Cardiac muscle cell (in vitro differentiated cells and primary cell): ENCODE measurements around the gene HOXA4. TPM values are rescaled to one million over a fixed set of nuclear protein-coding genes. Genes with fewer than 3 reads are reported as not detected.

Source experiments
- DNase-seq, 2 donors: peaks; one replicate each; pipeline versions ENCODE4 v3.0.0 to v3.0.0-alpha.2; 2010 to 2017; ENCODE audit warnings: low read depth in 1 of 2, low spot score in 1 of 2
- H3K27ac ChIP-seq: fragments of 200-600 bp; sonication (generic); 2 replicates; pipeline ENCODE4 v1.5.1; 2016
- H3K27me3 ChIP-seq: fragments of 200-600 bp; sonication (generic); 2 replicates; pipeline ENCODE4 v1.6.0; 2016; ENCODE audit warnings: control low read depth
- H3K36me3 ChIP-seq: fragments of 200-600 bp; sonication (generic); 2 replicates; pipeline ENCODE4 v1.5.1; 2016; ENCODE audit warnings: control low read depth
- H3K4me1 ChIP-seq: fragments of 200-600 bp; sonication (generic); 2 replicates; pipeline ENCODE4 v1.8.1; 2017; ENCODE audit warnings: low read depth, mild to moderate bottlenecking, mixed run types
- H3K4me3 ChIP-seq: fragments of 200-600 bp; sonication (generic); 2 replicates; pipeline ENCODE4 v1.5.1; 2016; ENCODE audit warnings: mild to moderate bottlenecking
- H3K9me3 ChIP-seq: fragments of 200-600 bp; sonication (generic); 2 replicates; pipeline ENCODE4 v1.5.1; 2017; ENCODE audit warnings: low read depth, mild to moderate bottlenecking, control low read depth
- polyA plus RNA-seq: library from polyadenylated mRNA; unstranded; fragments of >200 nt; fragmentation: Nextera tagmentation; extraction: Ambion mirVana; gene quantifications from 2 replicates; pipeline ENCODE4 v1.2.1, GENCODE V29; 2016
- total RNA-seq: library from RNA; depleted of rRNA; stranded (reverse); fragments of >200 nt; gene quantifications from 2 replicates; pipeline ENCODE4 v1.2.3, GENCODE V29; 2016
- TF ChIP-seq, protein P1 (sequence below): IDR thresholded peaks from 2 replicates; pipeline ENCODE4 v1.5.1; 2012; ENCODE audit warnings: low read depth, mild to moderate bottlenecking, low read length

HOXA4 gene
- total and polyA plus RNA-seq, 2 experiments from 2014 or later = 0.46 TPM; not detected in 1

DNA sequence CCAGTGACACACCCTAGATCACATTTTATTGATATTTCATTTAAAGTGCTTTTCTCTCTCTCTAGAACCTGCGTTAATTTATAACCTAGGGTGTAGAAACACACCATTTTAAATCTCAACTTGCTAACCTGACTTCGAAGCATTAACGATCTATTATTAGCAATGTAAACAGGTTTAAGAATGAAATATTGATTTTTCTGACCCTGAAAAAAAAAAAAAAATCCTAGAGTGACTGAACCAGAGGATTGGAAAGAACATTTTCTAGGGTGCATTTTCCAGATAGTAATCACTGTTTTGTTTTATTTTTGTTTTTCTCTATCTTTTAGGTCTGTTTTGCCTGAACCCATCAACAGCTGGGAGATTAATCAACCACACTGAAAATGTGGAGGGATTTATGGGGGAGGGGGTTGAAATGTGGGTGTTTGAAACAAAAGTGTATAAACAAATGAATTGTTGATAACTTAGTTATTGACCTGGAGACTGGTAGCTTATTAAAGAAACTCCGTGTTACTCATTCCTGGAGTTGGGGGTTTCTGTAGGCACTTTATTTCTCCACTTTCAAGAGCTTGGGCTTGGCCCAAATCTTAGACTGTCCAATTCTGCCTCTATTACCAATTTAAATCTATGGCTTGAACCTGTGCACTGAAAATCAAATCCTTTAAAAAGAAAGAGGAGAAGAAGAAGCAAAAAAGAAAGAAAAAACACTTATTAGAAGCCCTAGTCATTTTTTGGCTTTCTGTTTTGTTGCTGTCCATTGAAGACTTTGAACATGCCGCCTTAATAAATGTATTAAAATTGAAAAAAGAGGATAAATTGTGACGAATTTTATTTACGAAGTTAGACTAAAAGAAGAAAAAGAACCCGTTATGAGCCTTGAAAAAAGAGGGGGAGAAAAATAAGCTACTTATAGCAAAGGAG lies 30.8 kb downstream of the HOXA4 start:
- Histone ChIP-seq H3K27me3 (peaks cover 100% of the 10 kb centered on the region), H3K9me3 (no peaks in the 10 kb centered on the region), H3K27ac (no peak overlapping the region), H3K4me3 (no peak overlapping the region), H3K36me3 (no peaks in the 10 kb centered on the region), H3K4me1 (no peaks in the 10 kb centered on the region)
- DNase-seq = no peak
- TF ChIP-seq, protein P1, sequence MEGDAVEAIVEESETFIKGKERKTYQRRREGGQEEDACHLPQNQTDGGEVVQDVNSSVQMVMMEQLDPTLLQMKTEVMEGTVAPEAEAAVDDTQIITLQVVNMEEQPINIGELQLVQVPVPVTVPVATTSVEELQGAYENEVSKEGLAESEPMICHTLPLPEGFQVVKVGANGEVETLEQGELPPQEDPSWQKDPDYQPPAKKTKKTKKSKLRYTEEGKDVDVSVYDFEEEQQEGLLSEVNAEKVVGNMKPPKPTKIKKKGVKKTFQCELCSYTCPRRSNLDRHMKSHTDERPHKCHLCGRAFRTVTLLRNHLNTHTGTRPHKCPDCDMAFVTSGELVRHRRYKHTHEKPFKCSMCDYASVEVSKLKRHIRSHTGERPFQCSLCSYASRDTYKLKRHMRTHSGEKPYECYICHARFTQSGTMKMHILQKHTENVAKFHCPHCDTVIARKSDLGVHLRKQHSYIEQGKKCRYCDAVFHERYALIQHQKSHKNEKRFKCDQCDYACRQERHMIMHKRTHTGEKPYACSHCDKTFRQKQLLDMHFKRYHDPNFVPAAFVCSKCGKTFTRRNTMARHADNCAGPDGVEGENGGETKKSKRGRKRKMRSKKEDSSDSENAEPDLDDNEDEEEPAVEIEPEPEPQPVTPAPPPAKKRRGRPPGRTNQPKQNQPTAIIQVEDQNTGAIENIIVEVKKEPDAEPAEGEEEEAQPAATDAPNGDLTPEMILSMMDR = no peak

DNA sequence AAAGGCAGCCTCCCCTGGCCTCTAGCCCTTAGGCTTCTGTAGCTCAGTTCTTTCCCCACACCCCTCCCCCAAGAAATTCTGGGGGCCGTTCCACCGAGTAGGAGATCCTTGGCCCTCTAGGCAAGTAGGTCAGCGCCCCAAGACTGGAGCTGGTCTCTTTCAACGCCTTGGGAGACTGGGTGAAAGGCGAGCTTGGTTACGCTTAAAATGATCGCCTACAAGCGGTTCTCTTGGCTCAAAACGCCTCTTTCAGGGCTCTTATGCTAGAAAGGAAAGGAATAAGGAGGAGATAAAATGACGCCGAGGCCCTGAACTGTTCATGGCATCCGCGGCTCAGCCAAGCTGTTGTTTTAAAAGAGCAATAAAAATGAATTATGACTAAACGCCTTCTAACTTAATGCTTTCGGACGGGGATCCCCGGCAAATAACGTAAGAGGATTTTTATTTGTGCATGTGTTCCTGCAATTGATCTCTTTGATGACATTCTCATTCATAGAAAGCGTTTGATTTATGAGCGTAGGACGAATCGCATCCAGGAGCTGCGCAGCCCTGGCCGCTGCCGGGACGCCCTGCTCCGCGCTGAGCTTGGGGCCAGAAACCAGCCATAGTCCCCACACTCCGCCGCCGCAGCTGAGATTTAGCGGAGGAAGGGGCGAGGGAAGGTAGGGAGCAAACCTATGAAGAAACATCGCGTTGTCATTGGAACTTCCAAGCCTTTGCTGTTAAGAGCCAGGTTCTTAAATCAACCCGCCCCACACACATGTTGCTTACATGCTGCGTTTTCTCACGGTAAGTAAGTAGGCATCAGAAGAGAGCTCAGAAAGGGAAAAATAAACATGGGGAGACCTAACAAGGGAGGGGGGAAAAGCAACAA lies 31.7 kb downstream of the HOXA4 start:
- Histone ChIP-seq H3K36me3 (no peaks in the 10 kb centered on the region), H3K4me1 (no peaks in the 10 kb centered on the region), H3K4me3 (no peak overlapping the region), H3K27me3 (peaks cover 100% of the 10 kb centered on the region), H3K27ac (no peak overlapping the region), H3K9me3 (no peaks in the 10 kb centered on the region)
- no peak for DNase-seq
- TF ChIP-seq, protein P1 = no peak

DNA sequence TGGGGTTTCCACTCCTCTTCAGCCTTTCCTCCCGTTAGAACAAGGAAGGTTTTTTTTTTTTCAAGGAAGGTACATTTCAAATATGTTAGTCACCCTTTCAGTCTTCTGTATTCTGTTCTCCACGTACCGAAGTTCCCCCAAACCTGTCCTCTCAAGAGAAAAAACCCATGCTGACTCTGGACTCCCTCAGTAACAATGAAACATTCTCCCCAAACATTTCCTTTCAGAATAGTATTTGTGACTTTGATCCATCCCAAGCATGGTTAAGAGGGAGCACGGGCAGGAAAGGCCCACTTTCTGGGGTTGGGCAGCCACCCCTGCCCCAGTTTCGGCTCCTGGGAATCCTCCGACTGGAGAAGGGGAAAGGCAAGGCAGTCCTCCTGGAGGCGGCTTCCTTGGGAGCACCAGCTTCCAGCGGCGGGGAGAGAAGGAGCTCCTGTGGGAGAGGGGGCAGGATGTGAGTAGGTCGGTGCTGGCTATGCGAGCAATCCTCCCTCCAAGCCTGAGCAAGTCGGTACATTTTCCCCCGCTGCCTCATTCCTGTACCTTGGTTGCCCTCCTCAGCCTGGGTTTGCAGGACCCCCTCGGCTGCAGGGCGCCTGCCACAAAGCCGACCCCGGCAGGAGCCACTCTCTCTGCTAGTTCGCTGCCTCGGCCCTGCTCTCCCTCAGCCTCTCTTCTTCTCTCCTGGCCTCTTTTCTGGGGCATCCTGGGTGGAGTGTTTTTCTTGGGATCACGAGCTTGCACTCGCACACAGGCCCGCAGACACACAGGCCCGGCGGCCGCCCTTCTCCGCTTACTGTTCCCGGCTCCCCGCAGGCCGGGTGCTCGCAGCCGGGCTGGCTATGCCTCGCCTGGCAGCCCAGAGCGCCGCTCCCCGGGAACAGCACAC lies 32.6 kb downstream of the HOXA4 start:
- Histone ChIP-seq H3K9me3 (no peaks in the 10 kb centered on the region), H3K27ac (no peak overlapping the region), H3K36me3 (no peaks in the 10 kb centered on the region), H3K4me3 (no peak overlapping the region), H3K27me3 (peaks cover 100% of the 10 kb centered on the region), H3K4me1 (no peaks in the 10 kb centered on the region)
- TF ChIP-seq, protein P1 = no peak
- peak in 1 of 2 donors; percentile 42 for DNase-seq

DNA sequence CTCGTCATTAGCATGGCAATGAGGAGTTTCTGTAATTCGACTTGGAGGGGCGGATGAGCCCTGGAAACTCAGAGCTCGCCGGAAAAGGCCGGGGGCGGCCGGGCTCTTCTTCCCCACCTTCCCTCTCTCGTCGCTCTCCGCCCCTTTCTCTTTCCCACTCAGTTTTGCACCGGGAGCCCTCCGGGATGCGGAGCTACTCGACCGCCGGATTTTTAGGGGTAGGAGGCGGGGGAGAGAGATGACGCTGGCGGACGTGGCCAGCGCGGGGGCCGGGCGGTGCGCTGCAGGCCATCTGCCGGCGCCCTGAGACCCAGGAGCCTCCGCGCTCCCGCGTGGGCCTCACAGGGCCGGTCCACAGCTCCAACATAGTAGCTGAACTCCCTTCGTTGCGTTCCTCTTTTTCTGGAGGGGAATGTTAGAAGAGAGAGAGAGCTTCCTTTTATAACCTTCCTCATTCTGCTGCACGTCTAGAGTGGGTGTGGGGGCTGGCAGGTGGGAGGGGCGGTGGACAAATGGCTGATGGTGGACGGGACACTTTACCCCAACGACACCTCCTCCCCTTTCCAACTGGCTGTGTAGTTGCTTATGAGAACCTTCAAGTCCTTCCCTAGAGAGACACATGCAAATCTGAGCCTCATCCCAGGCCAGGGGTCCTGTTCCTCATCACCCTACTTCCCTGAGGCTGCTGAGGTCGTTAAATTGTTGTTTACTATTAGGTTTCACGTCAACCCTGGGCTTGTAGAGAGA lies 33.6 kb downstream of the HOXA4 start:
- Histone ChIP-seq H3K27ac (no peak overlapping the region), H3K4me3 (peak overlapping the region; percentile 52), H3K9me3 (no peaks in the 10 kb centered on the region), H3K36me3 (no peaks in the 10 kb centered on the region), H3K27me3 (peaks cover 100% of the 10 kb centered on the region), H3K4me1 (no peaks in the 10 kb centered on the region)
- TF ChIP-seq, protein P1 = no peak
- no peak for DNase-seq
